ENCODE measurements around the gene APOA5.
A peak's percentile ranks its signal among the peaks of the same experiment; 100 is the strongest.
"Not testable (repeated sequence)": the region's sequence is repeated elsewhere in the genome, so short reads cannot be mapped to it uniquely, and the experiment has no call there.

Gene APOA5

DNA sequence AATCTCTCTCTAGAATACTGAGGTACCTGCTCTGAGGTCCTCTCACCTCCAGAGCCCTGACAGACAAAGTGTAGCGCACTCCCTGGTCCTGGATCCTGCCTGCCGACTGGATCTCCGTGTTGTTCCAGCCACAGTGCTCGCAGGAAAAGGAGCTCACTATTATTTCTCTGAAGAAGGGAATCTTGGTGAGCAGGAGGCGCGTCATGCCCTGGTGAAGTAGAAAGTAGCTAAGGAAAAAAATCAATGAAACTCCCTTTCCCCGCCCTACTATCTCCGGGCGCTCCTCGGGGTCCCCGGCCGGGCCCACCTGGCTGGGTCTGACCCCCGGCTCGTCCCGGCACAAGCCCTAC lies 4.3 kb downstream of the APOA5 start:
- DNase-seq: no peak
- in situ Hi-C loops (cut with HindIII; ENCODE audit: low pct_ligation_motif_present, low pct_unique_long_range_greater_than_20kb, low sequenced_read_pairs): no loop called here

DNA sequence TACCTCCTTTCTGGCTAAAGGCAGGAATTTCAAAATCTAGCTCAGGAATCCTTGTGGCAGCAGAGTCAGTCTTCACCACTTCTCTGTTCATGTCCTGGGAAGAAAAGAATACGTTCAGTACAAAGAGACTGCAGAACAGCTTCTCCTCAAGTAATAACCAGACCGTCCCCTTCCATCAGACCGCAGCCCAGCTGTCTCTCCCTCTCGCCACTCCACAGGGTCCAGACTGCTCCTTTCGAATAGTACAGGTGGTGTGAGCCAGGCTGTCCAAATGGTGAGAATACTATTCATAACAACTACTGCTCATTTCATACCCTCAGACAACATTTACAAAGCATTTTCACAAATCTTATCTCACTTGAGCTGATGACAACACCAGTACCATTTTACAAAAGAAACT lies 4.7 kb downstream of the APOA5 start:
- in situ Hi-C loops (cut with HindIII; ENCODE audit: low pct_ligation_motif_present, low pct_unique_long_range_greater_than_20kb, low sequenced_read_pairs): no loop called here
- DNase-seq: no peak

DNA sequence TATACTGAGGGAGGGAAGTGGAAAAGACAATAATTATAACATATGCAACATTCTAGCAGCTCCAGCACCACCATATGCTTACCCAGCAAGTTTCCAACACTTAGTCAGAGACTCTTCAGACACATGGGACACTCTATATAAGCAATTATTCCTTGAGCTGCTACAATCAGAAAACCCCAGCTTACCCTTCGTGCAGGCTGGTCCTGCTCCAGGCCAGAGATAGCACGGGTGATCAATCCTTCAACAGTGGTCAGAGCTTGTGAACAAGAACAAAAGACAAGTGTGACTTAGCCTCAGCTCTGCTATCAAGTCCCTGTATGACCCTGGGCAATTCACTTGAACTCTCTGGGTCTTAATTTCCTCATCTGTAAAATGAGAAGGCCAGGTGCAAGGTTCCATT lies 5.4 kb downstream of the APOA5 start:
- in situ Hi-C loops (cut with HindIII; ENCODE audit: low pct_ligation_motif_present, low pct_unique_long_range_greater_than_20kb, low sequenced_read_pairs): no loop called here
- DNase-seq: no peak

DNA sequence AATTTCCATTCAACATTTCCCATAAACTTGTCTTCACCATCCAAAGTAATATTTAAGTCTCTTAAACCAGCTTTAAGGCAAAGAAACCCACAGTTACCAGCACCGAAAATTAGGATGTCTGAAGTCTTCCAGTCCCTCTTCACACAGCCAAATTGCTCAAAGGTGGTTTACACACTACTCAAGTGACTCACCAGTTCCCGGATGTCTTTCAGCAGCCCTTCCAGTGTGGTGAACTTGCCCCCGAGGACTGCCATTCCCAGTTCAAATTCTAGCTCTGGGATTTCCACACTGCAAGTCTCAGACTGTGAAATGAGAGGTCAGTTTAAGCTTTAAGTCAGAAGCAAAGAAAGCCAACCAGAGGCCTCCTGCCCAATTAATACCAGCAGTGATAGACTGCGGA lies 9.0 kb downstream of the APOA5 start:
- DNase-seq: no peak
- in situ Hi-C loops (cut with HindIII; ENCODE audit: low pct_ligation_motif_present, low pct_unique_long_range_greater_than_20kb, low sequenced_read_pairs): no loop called here

DNA sequence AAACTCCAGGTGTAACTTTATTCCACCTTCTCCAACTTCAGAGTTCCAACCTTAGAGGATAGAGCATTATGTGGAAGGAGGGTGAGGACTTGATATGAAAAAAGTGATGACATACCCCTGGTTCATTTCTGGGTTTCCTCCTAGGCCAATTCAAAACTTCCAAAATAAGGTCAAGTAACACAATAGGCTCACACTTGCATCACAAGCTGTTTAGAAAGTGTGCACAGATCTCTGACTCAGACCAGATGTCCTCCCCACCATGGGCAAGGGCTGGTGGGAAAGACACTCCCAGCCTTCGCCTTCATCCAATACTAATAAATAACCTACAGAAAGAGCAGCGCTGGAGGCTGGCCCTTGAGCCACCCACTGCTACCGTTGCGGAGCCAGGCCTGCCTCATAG lies 13.1 kb downstream of the APOA5 start:
- DNase-seq: no peak
- in situ Hi-C loops (cut with HindIII; ENCODE audit: low pct_ligation_motif_present, low pct_unique_long_range_greater_than_20kb, low sequenced_read_pairs): no loop called here

DNA sequence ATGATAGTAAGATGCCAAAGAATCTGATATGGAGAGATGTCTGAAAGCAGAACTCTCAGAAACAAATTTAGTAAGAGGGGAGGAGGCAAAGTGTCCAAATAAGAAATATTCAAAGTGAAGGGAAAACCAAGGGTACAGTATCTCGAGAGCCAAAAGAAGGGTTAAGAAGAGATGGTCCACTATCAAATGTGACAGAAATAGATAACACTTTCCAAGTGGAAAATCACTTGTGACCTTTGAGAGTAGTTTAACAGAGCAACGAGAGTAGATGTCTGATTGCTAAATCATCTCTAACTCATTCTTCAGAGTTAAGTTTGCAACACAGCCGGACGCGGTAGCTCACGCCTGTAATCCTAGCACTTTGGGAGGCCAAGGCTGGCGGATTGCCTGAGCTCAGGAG lies 14.6 kb downstream of the APOA5 start:
- in situ Hi-C loops (cut with HindIII; ENCODE audit: low pct_ligation_motif_present, low pct_unique_long_range_greater_than_20kb, low sequenced_read_pairs): no loop called here

DNA sequence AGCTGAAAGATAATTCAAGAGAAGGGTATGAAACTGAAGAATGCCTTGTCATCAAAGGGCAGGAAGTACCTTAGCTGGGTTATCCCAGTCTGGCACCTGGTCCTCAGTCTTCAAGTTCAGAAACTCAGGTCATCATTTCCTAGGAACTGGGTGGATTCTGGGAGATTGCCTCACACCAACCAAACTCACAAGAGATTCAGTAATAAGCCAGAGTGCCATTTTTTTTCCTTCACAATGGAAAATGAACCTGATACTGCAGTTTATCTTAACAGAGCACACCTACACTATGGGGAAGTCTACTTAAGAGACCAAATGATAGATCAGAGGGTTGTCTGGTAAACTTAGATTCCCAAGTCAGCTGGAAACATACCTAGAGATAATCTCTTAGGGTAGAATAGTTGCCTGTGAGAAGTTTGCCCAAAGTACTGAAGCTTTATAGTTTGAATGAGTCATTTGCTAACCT lies 15.1 kb downstream of the APOA5 start:
- in situ Hi-C loops (cut with HindIII; ENCODE audit: low pct_ligation_motif_present, low pct_unique_long_range_greater_than_20kb, low sequenced_read_pairs): no loop called here
- no peak for DNase-seq

More for the DNA sequence above, 14.6 kb downstream of the APOA5 start:
- DNase-seq: no peak

DNA sequence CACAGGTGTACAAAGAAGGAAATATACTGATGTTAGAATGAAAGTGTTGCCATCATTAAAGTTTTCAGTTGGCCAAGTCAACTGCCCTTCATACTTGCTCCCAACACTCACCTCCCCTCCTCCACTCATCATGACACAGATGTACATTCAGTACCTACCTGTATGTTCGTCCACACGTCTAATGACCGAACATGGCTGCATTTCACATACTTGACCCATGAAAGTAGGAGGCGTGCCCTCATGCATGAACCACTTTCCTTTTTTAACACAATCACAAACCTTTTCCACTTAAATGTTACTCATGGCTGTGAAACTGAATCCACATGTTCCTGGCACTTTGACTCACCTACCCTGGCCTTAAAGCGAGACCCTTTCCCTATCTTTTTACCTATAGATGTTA lies 15.7 kb downstream of the APOA5 start:
- in situ Hi-C loops (cut with HindIII; ENCODE audit: low pct_ligation_motif_present, low pct_unique_long_range_greater_than_20kb, low sequenced_read_pairs): no loop called here
- DNase-seq: no peak

DNA sequence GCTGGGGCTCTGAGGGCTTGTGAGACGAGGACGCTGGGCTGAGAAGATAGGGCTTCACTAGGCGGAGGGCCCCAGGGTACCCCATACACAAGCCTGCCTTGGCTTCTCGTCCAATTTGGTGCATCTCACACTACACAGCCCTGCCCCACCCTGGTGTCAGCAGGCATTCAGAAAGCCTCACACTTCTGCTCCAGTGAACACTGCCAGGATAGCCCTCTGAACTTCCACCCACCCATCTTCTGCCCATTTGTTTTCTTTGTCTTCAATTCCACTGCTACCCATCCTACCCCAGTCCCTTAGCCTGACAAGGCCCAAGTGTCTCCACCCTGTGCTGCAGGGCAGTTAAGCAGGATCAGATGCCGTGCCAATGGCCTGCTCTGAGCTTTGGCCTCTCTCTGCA lies 17.0 kb downstream of the APOA5 start:
- no peak for DNase-seq
- in situ Hi-C loops (cut with HindIII; ENCODE audit: low pct_ligation_motif_present, low pct_unique_long_range_greater_than_20kb, low sequenced_read_pairs): no loop called here

DNA sequence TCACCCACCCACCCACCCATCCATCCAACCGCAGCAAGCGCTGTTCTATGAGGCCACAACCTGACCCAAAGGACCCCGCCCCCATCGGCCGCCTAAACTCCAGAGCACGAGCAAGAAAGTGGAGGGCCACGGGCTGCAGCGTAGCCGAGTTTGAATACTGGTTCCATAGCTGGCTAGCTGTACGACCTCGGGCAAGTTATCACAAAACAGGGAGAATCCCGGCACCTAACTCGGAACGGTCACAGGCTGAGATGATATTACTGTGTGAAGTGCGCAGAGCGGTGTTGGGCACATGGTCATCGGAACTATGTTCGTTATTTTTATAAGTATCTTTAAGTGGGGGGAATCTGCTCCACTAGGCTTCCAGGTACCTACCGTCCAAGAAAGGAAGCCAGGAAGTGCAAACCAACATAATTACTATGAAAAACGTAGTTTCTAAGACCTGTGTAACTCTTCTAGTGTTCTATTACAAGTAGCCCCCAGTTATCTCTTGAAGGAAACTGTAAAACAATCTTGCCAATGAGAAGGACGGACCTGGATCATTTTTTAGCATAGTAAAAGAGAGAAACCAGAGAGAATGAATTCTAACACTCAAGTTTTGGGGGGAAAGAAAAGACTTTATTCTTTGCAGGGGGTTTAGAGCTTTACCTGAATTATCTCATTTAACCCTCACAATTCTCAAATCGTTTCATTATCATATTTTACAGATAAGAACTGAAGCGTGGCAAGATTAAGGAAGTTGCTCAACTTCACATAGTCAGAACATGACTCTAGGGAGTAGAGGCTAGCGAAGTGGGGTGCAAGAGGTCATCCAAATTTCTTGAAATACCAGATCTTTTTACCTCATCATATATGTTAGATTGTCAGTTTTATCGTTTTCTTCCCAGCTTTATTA lies 18.2 kb downstream of the APOA5 start:
- in situ Hi-C loops (cut with HindIII; ENCODE audit: low pct_ligation_motif_present, low pct_unique_long_range_greater_than_20kb, low sequenced_read_pairs): no loop called here
- DNase-seq: peak; percentile 30

DNA sequence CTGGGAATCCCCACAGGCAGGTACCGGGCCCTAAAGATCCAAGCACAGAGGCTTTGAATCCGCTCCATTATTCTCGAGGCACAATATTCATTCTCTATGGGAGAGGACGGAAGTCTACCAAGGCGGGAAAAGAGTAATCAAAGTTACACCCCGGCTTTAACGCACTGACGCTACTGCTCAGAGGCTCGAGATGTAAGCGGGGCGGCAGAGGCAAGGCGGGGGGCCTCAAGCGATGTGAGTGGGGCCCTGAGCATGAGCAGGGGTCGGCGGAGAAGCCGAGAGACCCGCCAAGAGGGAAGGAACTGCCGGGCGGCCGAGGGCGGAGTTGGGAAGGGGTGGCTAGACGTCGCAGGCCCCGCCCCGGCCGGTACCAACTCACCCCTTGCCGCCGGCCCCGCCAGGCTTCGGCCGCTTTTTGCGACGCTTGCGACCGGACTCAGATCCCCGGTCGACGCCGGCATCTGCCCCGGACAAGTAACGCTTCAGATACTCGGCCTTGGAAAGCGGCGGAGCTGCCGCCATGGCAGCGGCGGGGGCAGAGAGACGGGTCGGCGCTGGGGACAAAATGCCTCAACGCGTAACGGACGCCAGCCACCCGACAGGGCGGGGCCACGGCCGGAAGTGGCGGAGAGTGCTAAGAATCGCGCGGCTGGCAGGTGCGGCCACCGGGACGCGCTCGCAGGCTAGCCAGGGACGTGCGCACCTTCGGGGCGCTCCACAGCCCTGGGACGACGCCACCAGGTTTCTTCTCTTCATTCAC lies 19.1 kb downstream of the APOA5 start, which contains the start of gene BUD13:
TSS of gene BUD13 (minus strand) at position 545 of the 760 bp plus-strand sequence. CDS start at position 522, 23 bp downstream.
- in situ Hi-C loops (cut with HindIII; ENCODE audit: low pct_ligation_motif_present, low pct_unique_long_range_greater_than_20kb, low sequenced_read_pairs): no loop called here

DNA sequence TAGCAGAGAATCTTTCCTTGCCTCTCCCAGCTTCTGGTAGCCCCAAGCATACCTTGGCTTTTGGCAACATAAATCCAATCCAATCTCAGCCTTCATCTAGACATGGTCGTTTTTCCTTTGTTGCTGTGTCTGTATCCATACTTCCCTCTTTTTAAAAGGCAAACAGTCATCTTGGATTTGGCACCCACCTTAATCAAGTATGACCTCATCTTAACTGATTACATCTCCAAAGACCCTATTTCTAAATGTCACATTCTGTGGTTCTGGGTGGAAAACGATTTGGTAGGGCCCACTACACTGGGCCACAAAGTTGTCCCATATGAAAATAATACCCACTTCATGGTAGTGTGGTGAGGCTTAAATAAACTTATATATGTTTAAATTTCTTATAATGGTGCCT lies 19.7 kb downstream of the APOA5 start:
- in situ Hi-C loops (cut with HindIII; ENCODE audit: low pct_ligation_motif_present, low pct_unique_long_range_greater_than_20kb, low sequenced_read_pairs): no loop called here
- no peak for DNase-seq

More for the DNA sequence above, 19.1 kb downstream of the APOA5 start, which contains the start of gene BUD13:
- peak; percentile 83 for DNase-seq

DNA sequence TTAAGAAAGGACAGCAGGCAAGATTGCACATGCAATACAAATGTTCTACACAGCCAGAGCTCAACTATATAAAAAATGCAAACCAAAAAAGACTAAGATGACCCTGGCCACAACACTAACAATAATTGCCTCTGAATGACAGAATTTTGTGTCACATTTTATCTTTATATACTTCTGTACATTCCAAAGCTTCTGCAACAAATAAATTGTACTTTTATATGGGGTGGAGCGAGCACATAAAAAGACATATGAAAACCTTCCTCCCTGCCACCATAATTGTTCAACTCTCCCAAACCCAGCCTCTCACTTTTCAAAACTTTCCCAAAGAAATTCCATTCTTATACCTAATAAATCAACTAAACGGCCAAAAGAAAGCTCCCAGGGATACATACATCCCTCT lies 29.5 kb downstream of the APOA5 start:
- no peak for DNase-seq
- in situ Hi-C loops (cut with HindIII; ENCODE audit: low pct_ligation_motif_present, low pct_unique_long_range_greater_than_20kb, low sequenced_read_pairs): no loop called here

DNA sequence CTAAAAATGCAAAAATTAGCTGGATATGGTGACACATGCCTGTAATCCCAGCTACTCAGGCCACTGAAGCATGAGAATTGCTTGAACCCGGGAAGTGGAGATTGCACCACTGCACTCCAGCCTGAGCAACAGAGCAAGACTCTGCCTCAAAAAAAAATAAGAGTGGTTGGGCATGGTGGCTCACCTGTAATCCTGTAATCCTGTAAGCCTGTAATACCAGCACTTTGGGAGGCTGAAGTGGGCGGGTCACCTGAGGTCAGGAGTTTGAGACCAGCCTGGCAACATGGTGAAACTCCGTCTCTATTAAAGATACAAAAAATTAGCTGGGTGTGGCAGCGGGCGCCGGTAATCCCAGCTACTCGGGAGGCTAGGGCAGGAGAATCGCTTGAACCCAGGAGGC lies 35.6 kb downstream of the APOA5 start:
- DNase-seq; in situ Hi-C loops (cut with HindIII; ENCODE audit: low pct_ligation_motif_present, low pct_unique_long_range_greater_than_20kb, low sequenced_read_pairs): not testable (repeated sequence)

DNA sequence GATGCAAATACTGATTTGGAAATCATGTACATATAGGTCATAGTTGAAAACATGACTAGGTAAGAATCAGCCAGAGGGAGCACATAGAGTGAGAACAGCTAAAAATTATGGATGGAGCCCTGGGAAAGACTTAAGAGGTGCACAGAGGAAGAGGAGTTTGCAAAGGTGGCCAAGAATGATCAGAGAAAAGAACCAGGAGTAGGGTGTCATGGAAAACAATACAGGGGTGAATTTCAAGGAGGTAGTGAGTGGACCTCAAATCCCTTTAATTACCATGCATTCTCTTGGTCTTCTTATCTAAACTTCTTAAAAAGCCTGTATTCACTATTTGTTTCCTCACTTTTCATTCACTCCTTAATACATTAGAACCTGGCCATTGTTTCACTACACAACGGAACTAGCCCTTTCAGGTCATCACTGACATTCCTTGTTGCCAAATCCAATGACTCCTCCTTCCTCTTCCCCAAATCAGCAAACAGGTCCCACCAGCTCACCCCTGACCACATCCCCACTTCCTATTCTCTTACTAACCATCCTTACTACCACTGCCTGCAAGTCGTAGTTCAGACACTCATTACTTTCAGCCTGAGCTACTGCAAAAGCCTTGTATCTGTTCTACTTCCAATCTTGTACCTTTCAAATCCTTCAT lies 41.5 kb downstream of the APOA5 start:
- no peak for DNase-seq
- in situ Hi-C loops (cut with HindIII; ENCODE audit: low pct_ligation_motif_present, low pct_unique_long_range_greater_than_20kb, low sequenced_read_pairs): no loop called here

DNA sequence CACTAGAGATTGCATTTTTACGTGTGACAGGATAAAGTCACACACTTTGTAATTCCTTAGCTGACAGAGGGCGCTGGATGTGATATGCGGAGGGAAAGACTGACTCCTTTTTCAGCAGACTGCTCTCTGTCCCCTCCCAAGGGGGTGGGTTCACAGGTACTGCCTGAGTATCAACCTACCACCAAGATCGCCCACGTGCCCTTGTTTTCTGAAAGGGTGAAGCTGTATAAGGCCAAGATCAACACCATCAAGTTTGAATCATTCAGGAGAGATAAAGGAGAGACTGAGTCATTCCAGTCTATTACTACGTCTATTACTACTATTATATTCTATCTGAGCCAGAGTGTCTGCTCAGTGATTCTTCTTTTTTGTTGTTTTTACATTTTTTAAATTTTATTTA lies 49.6 kb downstream of the APOA5 start:
- in situ Hi-C loops (cut with HindIII; ENCODE audit: low pct_ligation_motif_present, low pct_unique_long_range_greater_than_20kb, low sequenced_read_pairs): no loop called here
- DNase-seq: no peak

DNA sequence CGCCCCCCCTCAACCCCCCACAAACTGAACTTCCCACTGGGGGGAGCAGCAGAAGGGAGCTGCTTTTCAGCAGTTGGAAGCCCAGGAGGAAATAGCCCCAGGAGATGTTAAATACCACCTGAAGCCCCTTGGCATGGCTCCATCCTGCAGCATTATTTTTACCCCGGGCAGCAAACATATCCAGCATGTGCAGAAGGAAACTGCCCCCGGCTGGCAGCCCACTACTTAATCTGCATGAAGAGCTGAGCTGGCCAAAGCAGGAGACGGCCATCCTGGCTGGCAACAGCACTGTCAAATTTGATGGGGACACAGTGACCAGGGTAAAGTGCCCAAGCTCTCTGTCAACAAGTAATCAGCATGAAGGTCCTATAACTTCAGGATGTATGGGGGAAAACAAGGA lies 50.9 kb downstream of the APOA5 start:
- no peak for DNase-seq
- in situ Hi-C loops (cut with HindIII; ENCODE audit: low pct_ligation_motif_present, low pct_unique_long_range_greater_than_20kb, low sequenced_read_pairs): no loop called here

All from ACHN (cell line).